ENCODE measurements around the gene TBRG4.

TBRG4 gene

DNA sequence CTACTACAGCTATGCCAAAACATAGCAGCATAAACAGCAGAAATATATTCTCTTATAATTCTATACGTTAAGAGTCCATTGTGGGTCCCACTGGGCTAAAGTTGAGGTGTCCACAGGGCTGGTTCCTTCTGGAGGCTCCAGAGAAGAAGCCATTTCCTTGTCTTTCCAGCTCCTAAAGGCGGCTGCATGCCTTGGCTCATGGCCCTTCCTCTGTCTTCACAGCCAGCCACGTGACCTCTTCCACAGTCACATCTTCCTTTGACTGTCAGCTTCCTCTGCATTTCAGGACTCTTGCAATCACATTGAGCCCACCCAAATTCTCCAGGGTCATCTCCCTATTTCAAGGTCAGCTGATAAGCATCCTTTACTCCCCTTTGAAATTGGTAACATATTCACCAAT, 40.0 kb downstream of the TBRG4 start:
- H3K27me3 ChIP-seq (replicated peaks), result no peaks in the 10 kb centered on the region
- DNase-seq, result no peak
- TF ChIP-seq, protein P1, sequence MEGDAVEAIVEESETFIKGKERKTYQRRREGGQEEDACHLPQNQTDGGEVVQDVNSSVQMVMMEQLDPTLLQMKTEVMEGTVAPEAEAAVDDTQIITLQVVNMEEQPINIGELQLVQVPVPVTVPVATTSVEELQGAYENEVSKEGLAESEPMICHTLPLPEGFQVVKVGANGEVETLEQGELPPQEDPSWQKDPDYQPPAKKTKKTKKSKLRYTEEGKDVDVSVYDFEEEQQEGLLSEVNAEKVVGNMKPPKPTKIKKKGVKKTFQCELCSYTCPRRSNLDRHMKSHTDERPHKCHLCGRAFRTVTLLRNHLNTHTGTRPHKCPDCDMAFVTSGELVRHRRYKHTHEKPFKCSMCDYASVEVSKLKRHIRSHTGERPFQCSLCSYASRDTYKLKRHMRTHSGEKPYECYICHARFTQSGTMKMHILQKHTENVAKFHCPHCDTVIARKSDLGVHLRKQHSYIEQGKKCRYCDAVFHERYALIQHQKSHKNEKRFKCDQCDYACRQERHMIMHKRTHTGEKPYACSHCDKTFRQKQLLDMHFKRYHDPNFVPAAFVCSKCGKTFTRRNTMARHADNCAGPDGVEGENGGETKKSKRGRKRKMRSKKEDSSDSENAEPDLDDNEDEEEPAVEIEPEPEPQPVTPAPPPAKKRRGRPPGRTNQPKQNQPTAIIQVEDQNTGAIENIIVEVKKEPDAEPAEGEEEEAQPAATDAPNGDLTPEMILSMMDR (IDR thresholded peaks at IDR 0.05; ENCODE audit: low read depth, low read length, missing control alignments), result no peak
- in situ Hi-C loops (cut with HindIII; ENCODE audit: low pct_ligation_motif_present, low sequenced_read_pairs), result no loop called here
- H3K36me3 ChIP-seq (replicated peaks), result peaks cover 32% of the 10 kb centered on the region
- no peak overlapping the region for H3K4me3 ChIP-seq (ENCODE audit: low read depth, low read length)
- H3K27ac ChIP-seq, result no peak overlapping the region

DNA sequence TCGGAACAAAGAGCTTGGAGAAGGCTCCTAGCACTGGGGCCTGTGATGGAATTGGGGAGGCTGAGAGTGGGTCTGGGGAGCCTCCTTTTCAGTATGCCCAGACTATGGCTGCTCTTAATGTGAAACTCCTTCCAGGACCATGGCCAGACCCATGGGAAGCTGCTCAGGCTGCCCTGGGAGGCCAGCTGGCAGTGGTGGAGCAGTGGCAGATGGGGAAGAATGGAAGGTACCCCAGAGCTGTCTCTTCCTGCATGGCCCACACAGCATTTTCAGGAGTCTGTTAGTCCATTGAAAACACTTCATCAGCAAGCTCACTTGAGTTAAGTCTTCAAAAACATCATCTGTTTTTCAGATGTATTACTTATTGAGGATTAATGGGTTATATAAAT, 41.2 kb downstream of the TBRG4 start:
- Histone ChIP-seq H3K4me3 (ENCODE audit: low read depth, low read length) (no peak overlapping the region), H3K36me3 (replicated peaks) (peaks cover 27% of the 10 kb centered on the region), H3K27me3 (replicated peaks) (no peaks in the 10 kb centered on the region), H3K27ac (no peak overlapping the region)
- TF ChIP-seq, protein P1 (IDR thresholded peaks at IDR 0.05; ENCODE audit: low read depth, low read length, missing control alignments), result no peak
- no peak for DNase-seq
- in situ Hi-C loops (cut with HindIII; ENCODE audit: low pct_ligation_motif_present, low sequenced_read_pairs), result no loop called here

DNA sequence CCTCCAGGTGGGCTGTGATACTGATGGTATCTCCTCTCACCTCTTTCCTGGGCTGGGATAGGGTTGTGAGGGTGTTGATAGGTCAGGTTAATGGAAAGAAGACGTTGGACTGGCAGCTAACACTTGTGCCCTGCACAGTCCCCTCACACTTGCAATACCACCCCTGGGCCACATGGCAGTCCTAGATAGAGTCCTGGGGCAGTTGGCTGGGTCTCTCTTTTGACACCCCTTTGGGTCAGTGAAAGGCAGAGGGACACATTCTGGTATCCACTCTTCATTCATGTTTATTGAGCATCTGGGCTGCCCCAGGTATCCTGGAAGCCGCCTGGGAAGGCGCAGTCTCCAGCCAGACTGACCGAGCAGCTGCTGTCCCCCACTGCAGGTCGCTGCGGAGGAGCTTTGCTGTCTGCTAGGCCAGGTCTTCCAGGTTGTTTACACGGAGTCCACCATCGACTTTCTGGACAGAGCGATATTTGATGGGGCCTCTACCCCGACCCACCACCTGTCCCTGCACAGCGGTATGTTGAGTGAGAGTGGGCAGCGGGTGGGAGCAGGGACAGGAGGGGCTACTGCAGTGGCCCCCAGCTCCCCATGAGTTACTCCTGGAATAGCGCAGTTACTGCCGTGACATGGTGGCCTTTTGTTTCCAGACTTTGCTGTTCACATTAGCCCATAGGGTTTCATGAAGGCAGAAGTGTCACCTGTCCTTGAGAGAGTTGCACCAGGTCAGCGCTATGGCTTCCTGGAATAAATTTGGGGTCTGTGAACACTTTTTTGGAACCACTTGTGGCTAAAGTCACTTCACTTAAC, 41.8 kb downstream of the TBRG4 start:
- Histone ChIP-seq H3K27ac (no peak overlapping the region), H3K36me3 (replicated peaks) (peaks cover 21% of the 10 kb centered on the region), H3K27me3 (replicated peaks) (no peaks in the 10 kb centered on the region), H3K4me3 (ENCODE audit: low read depth, low read length) (no peak overlapping the region)
- TF ChIP-seq, protein P1 (IDR thresholded peaks at IDR 0.05; ENCODE audit: low read depth, low read length, missing control alignments), result peak; percentile 14
- in situ Hi-C loops (cut with HindIII; ENCODE audit: low pct_ligation_motif_present, low sequenced_read_pairs), result no loop called here
- no peak for DNase-seq

DNA sequence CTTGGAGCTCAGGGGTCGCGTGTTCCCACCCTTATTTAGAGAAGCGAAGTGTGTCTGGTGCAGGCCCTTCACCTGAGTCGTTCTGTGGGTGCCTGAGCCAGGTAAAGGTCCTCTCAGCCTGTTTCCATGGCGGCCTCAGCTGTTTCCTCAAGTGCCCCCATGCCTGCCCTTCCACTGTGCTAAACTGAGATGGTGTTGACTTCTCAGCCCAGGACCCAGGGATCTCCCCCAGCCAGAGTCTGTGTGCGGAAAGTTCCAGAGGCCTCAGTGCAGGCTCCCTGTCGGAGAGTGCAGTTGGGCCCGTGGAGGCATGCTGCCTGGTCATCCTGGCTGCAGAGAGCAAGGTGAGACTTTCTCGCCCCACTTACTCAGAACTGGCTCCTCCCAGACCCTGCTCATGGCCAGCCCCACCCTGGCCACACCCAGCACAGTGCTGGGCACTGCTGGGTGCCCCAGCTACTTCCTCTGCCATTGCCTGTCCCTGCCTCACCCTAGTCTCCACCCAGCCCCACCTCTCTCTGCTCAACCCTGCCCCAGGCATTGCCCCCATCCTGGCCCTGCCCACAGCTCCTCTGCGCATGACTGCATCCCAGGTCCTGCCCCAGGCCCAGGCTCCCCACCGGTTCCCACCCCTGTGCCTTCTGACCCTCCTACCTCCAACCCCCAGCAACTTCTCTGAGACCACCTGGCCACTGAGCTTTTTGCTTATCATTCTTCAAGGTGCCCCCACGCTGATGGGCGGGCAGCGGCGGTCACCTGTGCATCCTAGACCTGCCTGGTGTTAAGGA, 43.1 kb downstream of the TBRG4 start:
- DNase-seq, result no peak
- Histone ChIP-seq H3K27me3 (replicated peaks) (no peaks in the 10 kb centered on the region), H3K27ac (no peak overlapping the region), H3K36me3 (replicated peaks) (peaks cover 28% of the 10 kb centered on the region), H3K4me3 (ENCODE audit: low read depth, low read length) (no peak overlapping the region)
- in situ Hi-C loops (cut with HindIII; ENCODE audit: low pct_ligation_motif_present, low sequenced_read_pairs), result no loop called here
- TF ChIP-seq, protein P1 (IDR thresholded peaks at IDR 0.05; ENCODE audit: low read depth, low read length, missing control alignments), result no peak

DNA sequence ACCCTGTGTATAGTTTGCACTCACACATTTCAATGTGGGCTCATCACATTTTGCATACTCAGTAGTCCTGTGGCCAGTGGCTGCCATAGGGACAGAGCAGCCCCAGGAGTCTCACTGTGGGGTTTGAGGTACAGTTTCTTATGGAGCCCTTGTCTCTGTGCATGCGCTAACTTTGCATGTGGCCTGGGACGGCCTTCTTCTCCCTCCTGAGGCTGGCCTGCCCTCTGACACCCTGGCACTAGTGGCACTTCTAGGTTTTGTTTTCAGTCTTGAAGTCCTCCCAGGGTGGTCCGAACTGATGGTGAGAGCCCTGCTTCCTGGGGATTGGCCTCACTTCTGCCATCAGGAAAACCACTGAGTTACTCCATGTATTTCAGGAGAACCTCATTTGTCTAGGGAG, 43.9 kb downstream of the TBRG4 start:
- in situ Hi-C loops (cut with HindIII; ENCODE audit: low pct_ligation_motif_present, low sequenced_read_pairs), result no loop called here
- no peaks in the 10 kb centered on the region for H3K27me3 ChIP-seq (replicated peaks)
- H3K4me3 ChIP-seq (ENCODE audit: low read depth, low read length), result no peak overlapping the region
- DNase-seq, result no peak
- no peak overlapping the region for H3K27ac ChIP-seq
- H3K36me3 ChIP-seq (replicated peaks), result peaks cover 21% of the 10 kb centered on the region
- TF ChIP-seq, protein P1 (IDR thresholded peaks at IDR 0.05; ENCODE audit: low read depth, low read length, missing control alignments), result no peak

Measured in brain microvascular endothelial cell (primary cell).